ENCODE data around the gene ACSM6. TPM values are rescaled to one million over a fixed set of nuclear protein-coding genes. Genes with fewer than 3 reads are reported as not detected.

ACSM6 gene
- total RNA-seq, 1 donor from 2014 or later, result not detected

DNA sequence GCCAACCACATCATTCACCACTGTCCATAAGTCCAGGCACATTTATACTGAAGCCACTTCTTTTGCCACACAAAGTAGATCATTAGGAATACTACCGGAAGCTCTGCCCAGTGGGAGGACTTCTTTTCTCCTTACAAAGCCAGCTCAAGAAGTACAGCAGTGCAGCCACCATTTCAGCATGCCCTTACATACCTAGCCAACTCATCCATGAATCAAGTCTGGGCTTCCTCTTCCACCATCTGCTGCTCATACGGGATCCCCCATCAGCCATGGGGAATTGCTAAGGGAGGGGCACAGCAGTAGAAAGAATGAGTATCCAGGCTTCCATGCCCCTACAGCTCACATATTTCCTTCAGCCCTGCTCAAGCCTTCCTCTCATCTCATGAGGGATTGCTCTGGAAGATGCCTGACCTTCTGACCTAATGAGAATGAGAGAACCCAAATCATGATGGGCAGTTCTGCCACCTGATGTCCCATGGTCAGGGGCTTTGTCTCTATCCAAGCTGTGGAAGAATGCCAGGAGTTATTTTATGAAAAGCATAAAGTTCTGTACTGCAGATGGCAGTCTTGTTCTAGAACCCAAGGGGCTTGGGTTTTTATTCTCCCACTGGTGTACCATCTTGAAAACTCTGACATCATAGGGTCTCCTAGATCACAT lies 39.5 kb downstream of the ACSM6 start:
- DNase-seq (ENCODE audit: low spot score in 2 of 2, unreplicated experiment in 2 of 2), result no peak
- Mint-ChIP-seq H3K27me3 (ENCODE audit: low read depth) (no peaks in the 10 kb centered on the region), H3K4me3 (no peak overlapping the region), H3K36me3 (peaks cover 18% of the 10 kb centered on the region), H3K4me1 (peaks cover 19% of the 10 kb centered on the region), H3K9me3 (no peaks in the 10 kb centered on the region), H3K27ac (no peak overlapping the region)
- TF ChIP-seq CTCF (IDR thresholded peaks at IDR 0.05; ENCODE audit: unreplicated experiment), result no peak

- peaks cover 30% of the 10 kb centered on the region for H3K36me3 Mint-ChIP-seq
- no peak for TF ChIP-seq CTCF (IDR thresholded peaks at IDR 0.05; ENCODE audit: unreplicated experiment)
- DNase-seq (ENCODE audit: low spot score in 2 of 2, unreplicated experiment in 2 of 2), result no peak
- no peak overlapping the region for H3K27ac Mint-ChIP-seq
- no peaks in the 10 kb centered on the region for H3K27me3 Mint-ChIP-seq (ENCODE audit: low read depth)
- H3K9me3 Mint-ChIP-seq, result no peaks in the 10 kb centered on the region
- no peak overlapping the region for H3K4me3 Mint-ChIP-seq
- peaks cover 8% of the 10 kb centered on the region for H3K4me1 Mint-ChIP-seq
Observed at GRCh38 chr10:95234951-95235350, 40.9 kb downstream of the ACSM6 start.

GRCh38 chr10:95235676-95236067 lies 41.6 kb downstream of the ACSM6 start:
- no peak overlapping the region for H3K27ac Mint-ChIP-seq
- H3K36me3 Mint-ChIP-seq, result peaks cover 38% of the 10 kb centered on the region
- no peak overlapping the region for H3K4me3 Mint-ChIP-seq
- no peaks in the 10 kb centered on the region for H3K9me3 Mint-ChIP-seq
- H3K4me1 Mint-ChIP-seq, result peaks cover under 1% of the 10 kb centered on the region
- H3K27me3 Mint-ChIP-seq (ENCODE audit: low read depth), result no peaks in the 10 kb centered on the region
- TF ChIP-seq CTCF (IDR thresholded peaks at IDR 0.05; ENCODE audit: unreplicated experiment), result no peak
- DNase-seq (ENCODE audit: low spot score in 2 of 2, unreplicated experiment in 2 of 2), result no peak

- Mint-ChIP-seq H3K4me1 (no peaks in the 10 kb centered on the region), H3K36me3 (peaks cover 37% of the 10 kb centered on the region)
Observed at GRCh38 chr10:95236068-95236903, 42.2 kb downstream of the ACSM6 start.

More at GRCh38 chr10:95236068-95236903, 42.2 kb downstream of the ACSM6 start:
- no peaks in the 10 kb centered on the region for H3K9me3 Mint-ChIP-seq
- H3K27ac Mint-ChIP-seq, result no peak overlapping the region
- no peak for TF ChIP-seq CTCF (IDR thresholded peaks at IDR 0.05; ENCODE audit: unreplicated experiment)
- no peak for DNase-seq (ENCODE audit: low spot score in 2 of 2, unreplicated experiment in 2 of 2)
- H3K4me3 Mint-ChIP-seq, result no peak overlapping the region
- no peaks in the 10 kb centered on the region for H3K27me3 Mint-ChIP-seq (ENCODE audit: low read depth)

Measured in mesothelial cell of epicardium (in vitro differentiated cells).